Gastroesophageal sphincter (tissue), 4 donors: ENCODE data around the gene SIPA1L3. TPM values are rescaled to one million over a fixed set of nuclear protein-coding genes. Genes with fewer than 3 reads are reported as not detected.

Experiments
- ATAC-seq: fragments of 150-250 bp; one replicate; pipeline ENCODE4 v1.9.1; 2016; ENCODE audit warnings: mild to moderate bottlenecking, moderate library complexity
- H3K27ac ChIP-seq, 4 donors: fragments of 200-600 bp; sonication (generic) in 3 of 4; 1 replicate in 3 of 4; 2 replicates in 1 of 4; pipeline ENCODE4 v1.5.1; 2016 to 2019
- H3K27me3 ChIP-seq: fragments of 200-600 bp; sonication (generic); one replicate; pipeline ENCODE4 v1.5.1; 2019
- H3K36me3 ChIP-seq, 2 donors: fragments of 200-600 bp; sonication (generic); one replicate each; pipeline ENCODE4 v1.5.1; 2019; ENCODE audit warnings: control low read depth in 1 of 2
- H3K4me1 ChIP-seq, 3 donors: fragments of 200-600 bp; sonication (generic); 1 replicate in 2 of 3; 2 replicates in 1 of 3; pipeline ENCODE4 v1.5.1; 2016 to 2019; ENCODE audit warnings: control low read depth in 2 of 3
- H3K4me3 ChIP-seq, 2 donors: fragments of 200-600 bp; sonication (generic); one replicate each; pipeline ENCODE4 v1.5.1; 2019; ENCODE audit warnings: mild to moderate bottlenecking in 1 of 2, moderate library complexity in 1 of 2
- H3K9me3 ChIP-seq, 3 donors: fragments of 200-600 bp; sonication (generic); one replicate each; pipeline ENCODE4 v1.5.1; 2017 to 2019; ENCODE audit warnings: control low read depth in 2 of 3
- CTCF ChIP-seq, 4 experiments: fragments of 200-600 bp in 2 of 4; fragments of 450-650 bp in 2 of 4; sonication (generic) in 1 of 4; IDR thresholded peaks; one replicate each; pipeline ENCODE4 v1.5.1; 2017 to 2019; ENCODE audit warnings: antibody characterized with exemption in 4 of 4, mild to moderate bottlenecking in 2 of 4, moderate library complexity in 2 of 4
- EP300 ChIP-seq: sonication (generic); formaldehyde crosslinking; IDR thresholded peaks from one replicate; pipeline ENCODE4 v1.6.1; 2017; ENCODE audit warnings: antibody characterized with exemption, mild to moderate bottlenecking
- POLR2A ChIP-seq, 2 donors: fragments of 450-650 bp; IDR thresholded peaks; one replicate each; pipeline ENCODE4 v1.6.1; 2017; ENCODE audit warnings: antibody characterized with exemption in 2 of 2, mild to moderate bottlenecking in 2 of 2, moderate library complexity in 1 of 2
- POLR2AphosphoS5 ChIP-seq: sonication (generic); formaldehyde crosslinking; IDR thresholded peaks from one replicate; pipeline ENCODE4 v1.6.1; 2017; ENCODE audit warnings: antibody characterized with exemption
- WGBS, 2 donors: methylation state at CpG; one replicate each; pipeline ENCODE4 v1.1.5; 2018; ENCODE audit warnings: low coverage in 1 of 2; 5-methylcytosine and 5-hydroxymethylcytosine counted together
- total RNA-seq, 4 donors: library from RNA; depleted of rRNA; stranded (reverse); fragments of >200 nt; gene quantifications; one replicate each; pipeline ENCODE4 v1.1.0, GENCODE V29; 2016

The SIPA1L3 gene
- total RNA-seq, 4 donors from 2014 or later: 5.9 to 20.2 (median 11.8) TPM

GRCh38 chr19:38047641-38048040, 140.6 kb downstream of the SIPA1L3 start:
- TF ChIP-seq POLR2A (IDR thresholded peaks at IDR 0.05) (no peak), CTCF (IDR thresholded peaks at IDR 0.05) (no peak), EP300 (no peak), POLR2AphosphoS5 (no peak)
- no peaks in the 10 kb centered on the region for H3K9me3 ChIP-seq
- peaks cover 0 to 4% of the 10 kb centered on the region in 2 donors for H3K36me3 ChIP-seq
- H3K27ac ChIP-seq: no peak overlapping the region
- no peaks in the 10 kb centered on the region for H3K27me3 ChIP-seq
- no peaks in the 10 kb centered on the region for H3K4me1 ChIP-seq
- ATAC-seq: no peak
- no peak overlapping the region for H3K4me3 ChIP-seq
- 73 to 80% methylated on average over 2 to 5 of the region's 15 CpGs for WGBS, 2 donors

- peak overlapping the region in 1 of 4 donors; percentile 11 for H3K27ac ChIP-seq
- H3K4me3 ChIP-seq: no peak overlapping the region
- no peak for ATAC-seq
- no peaks in the 10 kb centered on the region for H3K9me3 ChIP-seq
- peaks cover 0 to 4% of the 10 kb centered on the region in 2 donors for H3K36me3 ChIP-seq
- H3K27me3 ChIP-seq: no peaks in the 10 kb centered on the region
- H3K4me1 ChIP-seq: no peaks in the 10 kb centered on the region
- 65 to 69% methylated on average over 3 to 5 of the region's 10 CpGs for WGBS, 2 donors
- no peak for TF ChIP-seq POLR2AphosphoS5
These were observed 142.2 kb downstream of the SIPA1L3 start for GRCh38 chr19:38049105-38049649.

GRCh38 chr19:38055010-38055409, 148.0 kb downstream of the SIPA1L3 start:
- Histone ChIP-seq H3K9me3 (no peaks in the 10 kb centered on the region), H3K4me1 (peaks cover 0 to 8% (median 0%) of the 10 kb centered on the region in 3 donors), H3K27ac (no peak overlapping the region), H3K27me3 (no peaks in the 10 kb centered on the region), H3K4me3 (no peak overlapping the region), H3K36me3 (no peaks in the 10 kb centered on the region)
- TF ChIP-seq POLR2A (IDR thresholded peaks at IDR 0.05) (no peak), POLR2AphosphoS5 (no peak)
- ATAC-seq: no peak
- 76 to 80% methylated on average over 3 to 6 of the region's 9 CpGs for WGBS, 2 donors

GRCh38 chr19:38055655-38056521, 148.9 kb downstream of the SIPA1L3 start:
- Histone ChIP-seq H3K4me3 (no peak overlapping the region), H3K4me1 (peaks cover 0 to 8% (median 0%) of the 10 kb centered on the region in 3 donors), H3K9me3 (no peaks in the 10 kb centered on the region), H3K36me3 (no peaks in the 10 kb centered on the region), H3K27ac (no peak overlapping the region), H3K27me3 (no peaks in the 10 kb centered on the region)
- ATAC-seq: no peak
- WGBS, 2 donors: 47 to 70% methylated on average over 3 to 12 of the region's 18 CpGs
- TF ChIP-seq EP300: no peak

GRCh38 chr19:38056646-38057045, 149.6 kb downstream of the SIPA1L3 start:
- Histone ChIP-seq H3K27me3 (no peaks in the 10 kb centered on the region), H3K4me3 (no peak overlapping the region), H3K9me3 (no peaks in the 10 kb centered on the region), H3K27ac (no peak overlapping the region), H3K36me3 (no peaks in the 10 kb centered on the region), H3K4me1 (peaks cover 0 to 8% (median 0%) of the 10 kb centered on the region in 3 donors)
- no peak for ATAC-seq
- TF ChIP-seq POLR2AphosphoS5 (no peak), CTCF (IDR thresholded peaks at IDR 0.05) (no peak)
- 86 to 90% methylated on average over 4 to 5 of the region's 10 CpGs for WGBS, 2 donors

GRCh38 chr19:38057959-38058690, 151.1 kb downstream of the SIPA1L3 start:
- WGBS, 2 donors: 59 to 73% methylated on average over 3 of the region's 10 CpGs
- ATAC-seq: no peak
- no peaks in the 10 kb centered on the region for H3K36me3 ChIP-seq

More at GRCh38 chr19:38057959-38058690, 151.1 kb downstream of the SIPA1L3 start:
- Histone ChIP-seq H3K27ac (no peak overlapping the region), H3K4me3 (no peak overlapping the region), H3K27me3 (no peaks in the 10 kb centered on the region), H3K4me1 (peaks cover 0 to 17% (median 0%) of the 10 kb centered on the region in 3 donors), H3K9me3 (no peaks in the 10 kb centered on the region)
- TF ChIP-seq POLR2AphosphoS5: no peak
- no peak for TF ChIP-seq POLR2A (IDR thresholded peaks at IDR 0.05)
- TF ChIP-seq EP300: no peak
- no peak for TF ChIP-seq CTCF (IDR thresholded peaks at IDR 0.05)
